GM18502 (cell line): ENCODE measurements around the gene C4orf50.
"Not testable (repeated sequence)": the region's sequence is repeated elsewhere in the genome, so short reads cannot be mapped to it uniquely, and the experiment has no call there.

Experiments used
- ATAC-seq: cut with Tn5 transposase; IDR thresholded peaks from one replicate; pipeline ENCODE4 v1.9.1; 2021; ENCODE audit warnings: mild to moderate bottlenecking; ENCODE audit not compliant: unreplicated experiment, poor library complexity

Gene C4orf50

DNA sequence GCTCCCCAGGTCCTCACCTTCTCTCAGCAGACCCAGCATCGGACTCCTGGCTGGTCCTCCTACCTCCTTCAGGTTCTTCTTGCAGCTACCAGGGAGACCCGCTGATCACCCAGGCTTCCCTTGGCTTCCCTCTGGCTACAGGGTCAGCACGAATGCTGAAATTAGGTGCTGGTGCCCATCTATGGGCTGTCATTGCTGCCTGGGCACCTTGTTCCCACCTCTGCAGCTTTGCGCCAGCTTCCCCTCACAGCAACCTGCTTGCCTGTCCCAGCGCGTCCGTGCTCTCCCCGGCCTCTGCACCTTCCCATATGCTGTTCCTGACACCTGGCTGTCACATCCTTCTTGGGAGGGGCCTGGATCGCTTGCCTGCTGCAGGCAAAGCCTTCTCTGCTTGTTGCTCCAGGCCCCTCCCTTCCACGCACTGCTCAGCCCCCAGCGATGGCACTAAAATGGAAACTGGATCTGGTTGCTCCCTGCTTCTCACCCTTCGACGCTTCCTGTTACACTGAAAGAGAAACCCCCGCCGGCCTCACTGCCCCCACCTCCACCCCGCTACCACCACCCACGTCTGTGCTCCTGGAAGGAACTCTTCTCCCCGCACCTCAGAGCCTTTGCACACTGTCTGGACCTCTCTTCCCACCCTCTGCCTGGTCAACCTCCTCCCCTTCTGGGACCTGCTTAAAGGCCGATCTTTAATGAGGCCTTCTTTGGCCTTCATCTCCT, 22.2 kb downstream of the C4orf50 start:
- no peak for ATAC-seq

DNA sequence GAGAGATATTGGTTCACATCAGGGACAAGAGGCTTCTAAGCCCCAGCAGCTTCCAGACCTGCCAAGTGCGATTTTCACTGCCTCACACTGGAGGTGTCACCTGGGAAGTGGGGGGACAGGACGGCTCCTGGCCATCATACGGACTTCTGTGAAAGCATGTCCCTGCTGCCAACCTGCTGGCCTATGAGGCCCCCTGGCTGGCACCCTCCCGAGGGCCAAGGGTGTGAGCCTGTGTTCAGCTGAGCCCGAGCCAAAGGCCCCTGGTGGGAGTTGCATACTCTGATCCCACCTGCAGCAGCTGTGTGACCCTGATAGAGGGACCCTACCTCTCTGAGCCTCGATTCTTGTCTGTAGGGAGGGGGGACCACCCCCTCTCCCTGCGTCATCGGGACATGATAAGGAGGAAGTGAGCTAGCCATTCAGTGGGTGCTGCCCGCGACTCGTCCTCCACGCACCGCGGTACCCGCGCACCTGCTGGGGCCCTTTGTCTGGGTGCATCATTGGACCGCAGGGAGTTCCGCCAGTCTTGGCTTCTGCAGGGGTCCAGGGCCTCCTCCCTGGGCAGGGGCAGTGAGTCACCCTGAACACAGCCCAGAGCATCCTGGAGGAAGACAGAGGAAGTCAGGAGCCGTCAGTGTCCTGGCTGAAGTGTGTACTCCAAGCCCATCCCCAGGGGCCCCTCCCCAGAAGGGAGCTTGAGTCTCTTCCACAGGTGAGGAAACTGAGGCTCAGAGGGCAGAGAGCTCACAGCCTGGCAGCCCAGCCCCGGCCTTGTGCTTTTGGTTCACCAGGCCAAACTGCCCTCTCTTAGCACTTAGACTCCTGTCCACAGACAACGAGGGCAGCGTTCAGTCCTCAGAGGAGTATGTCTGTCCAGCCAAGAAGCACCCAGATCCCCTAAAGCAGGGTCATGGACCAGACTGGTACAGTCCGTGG, 24.1 kb downstream of the C4orf50 start:
- no peak for ATAC-seq

DNA sequence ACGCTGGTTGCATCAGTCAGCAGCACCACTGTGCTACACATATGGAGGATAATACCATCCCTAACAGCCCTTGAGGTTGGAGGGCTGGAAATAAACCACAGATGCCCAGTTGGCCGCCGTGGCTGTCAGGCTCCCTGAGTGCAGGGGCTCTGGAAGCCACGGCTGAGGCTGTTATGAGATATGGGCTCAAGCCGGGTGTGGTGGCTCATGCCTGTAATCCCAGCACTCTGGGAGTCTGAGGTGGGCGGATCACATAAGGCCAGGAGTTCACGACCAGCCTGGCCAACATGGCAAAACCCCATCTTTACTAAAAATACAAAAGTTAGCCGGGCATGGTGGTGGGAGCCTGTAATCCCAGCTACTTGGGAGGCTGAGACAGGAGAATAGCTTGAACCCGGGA, 24.9 kb downstream of the C4orf50 start:
- not testable (repeated sequence) for ATAC-seq

DNA sequence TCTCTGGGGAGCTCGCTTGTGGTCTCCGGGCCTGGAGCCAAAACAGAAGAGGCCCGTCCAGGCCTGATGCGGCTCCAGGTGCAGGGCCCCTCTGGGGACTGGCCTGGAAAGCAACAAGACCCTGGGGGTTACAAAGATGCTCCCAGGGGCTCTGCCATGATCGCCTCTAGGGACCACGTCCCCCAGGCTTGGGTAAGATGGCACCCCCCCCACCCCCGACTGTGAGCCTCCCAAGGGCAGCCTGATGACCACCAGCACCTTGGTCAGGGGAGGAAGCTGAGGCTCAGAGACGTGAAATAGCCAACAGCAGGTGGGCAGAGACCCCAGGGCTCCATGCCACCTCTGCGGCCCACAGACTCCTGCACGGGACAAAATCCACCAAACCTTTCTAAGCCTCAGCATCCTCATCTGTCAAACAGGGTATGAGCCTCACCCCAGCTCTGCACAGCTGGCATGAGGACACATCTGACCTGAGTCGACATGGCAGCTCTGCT, 25.4 kb downstream of the C4orf50 start:
- no peak for ATAC-seq

DNA sequence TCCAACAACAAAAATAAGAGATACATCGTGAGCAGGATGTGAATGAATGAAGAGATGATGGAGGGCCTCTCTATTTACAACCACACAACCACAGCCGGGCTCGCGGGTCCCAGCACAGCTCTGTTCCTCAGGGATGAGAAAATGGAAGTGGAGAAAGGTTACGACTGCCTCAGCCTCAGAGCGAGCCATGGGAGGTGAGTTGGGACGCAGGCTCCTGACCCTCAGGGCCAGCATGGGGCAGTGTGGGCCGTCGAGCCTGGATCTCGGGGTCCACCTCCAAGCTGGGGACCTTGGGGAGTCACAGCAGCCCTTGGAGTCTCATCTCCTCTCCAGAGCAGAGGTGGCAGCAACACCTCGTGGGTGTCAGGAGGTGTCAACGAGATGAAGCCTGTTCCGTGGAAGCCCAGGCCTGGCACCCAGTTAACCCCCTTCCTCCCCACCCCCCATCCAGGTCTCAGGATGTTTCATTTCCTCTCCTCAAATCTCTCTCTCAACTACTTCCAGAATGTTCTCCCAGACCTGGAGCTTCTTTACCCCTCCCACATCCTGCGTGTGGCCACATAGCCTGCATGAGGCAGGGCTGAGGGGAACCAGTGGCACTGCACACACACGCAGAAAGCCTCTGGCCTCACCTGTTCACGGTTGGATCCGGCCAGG, 25.9 kb downstream of the C4orf50 start:
- no peak for ATAC-seq

DNA sequence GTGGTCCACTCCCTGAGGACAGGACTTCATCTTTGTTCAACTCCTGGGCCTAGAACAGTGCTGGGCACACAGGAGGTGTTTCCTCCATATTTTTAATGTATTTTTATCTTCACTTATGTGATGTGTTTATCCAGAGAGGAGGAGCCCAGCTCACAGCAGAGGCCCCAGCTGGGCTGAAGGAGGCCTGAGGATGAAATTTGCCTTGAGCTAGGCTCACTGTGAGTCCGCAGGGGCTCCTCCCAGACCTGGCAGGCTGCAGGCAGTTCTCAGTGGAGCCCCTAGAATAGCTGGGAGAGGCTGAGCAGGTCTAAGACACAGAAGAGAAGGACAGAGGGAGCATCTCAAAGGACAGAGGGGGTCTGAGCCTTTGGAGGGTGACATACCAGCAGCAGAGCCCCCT, 26.8 kb downstream of the C4orf50 start:
- no peak for ATAC-seq

DNA sequence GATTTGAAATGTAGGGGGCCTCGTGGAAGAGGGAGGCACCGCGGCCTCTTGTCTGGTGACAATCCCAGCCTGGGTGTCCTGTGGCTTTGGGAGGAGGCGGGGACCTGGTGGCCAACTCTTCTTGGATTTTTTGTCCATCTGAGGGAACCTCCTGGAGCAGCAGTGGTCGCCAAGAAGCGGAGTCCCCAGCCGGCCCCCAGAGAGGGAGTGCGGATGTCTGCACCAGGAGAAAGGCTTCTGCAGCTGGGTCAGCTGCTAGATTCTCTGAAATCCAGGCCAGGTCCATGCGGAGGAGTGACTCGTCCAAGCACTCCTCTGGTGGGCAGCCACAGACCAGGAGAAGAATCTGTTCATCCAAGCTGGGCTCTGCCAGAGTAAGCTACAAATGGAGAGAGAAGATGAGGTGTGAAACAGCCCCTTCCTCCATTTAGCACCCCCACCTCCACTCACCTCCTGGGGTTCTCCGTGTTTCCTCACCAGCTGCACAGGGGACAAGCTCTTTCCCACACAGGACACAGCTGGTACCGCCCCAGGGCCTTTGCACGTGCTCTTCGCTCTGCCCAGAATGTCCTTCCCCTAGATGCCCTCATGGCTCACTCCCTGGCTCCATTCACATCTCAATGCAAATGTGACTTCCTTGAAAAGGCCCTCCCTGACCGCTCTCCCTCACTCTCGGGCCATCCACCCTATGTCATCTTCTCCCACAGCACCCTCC, 27.6 kb downstream of the C4orf50 start:
- no peak for ATAC-seq

DNA sequence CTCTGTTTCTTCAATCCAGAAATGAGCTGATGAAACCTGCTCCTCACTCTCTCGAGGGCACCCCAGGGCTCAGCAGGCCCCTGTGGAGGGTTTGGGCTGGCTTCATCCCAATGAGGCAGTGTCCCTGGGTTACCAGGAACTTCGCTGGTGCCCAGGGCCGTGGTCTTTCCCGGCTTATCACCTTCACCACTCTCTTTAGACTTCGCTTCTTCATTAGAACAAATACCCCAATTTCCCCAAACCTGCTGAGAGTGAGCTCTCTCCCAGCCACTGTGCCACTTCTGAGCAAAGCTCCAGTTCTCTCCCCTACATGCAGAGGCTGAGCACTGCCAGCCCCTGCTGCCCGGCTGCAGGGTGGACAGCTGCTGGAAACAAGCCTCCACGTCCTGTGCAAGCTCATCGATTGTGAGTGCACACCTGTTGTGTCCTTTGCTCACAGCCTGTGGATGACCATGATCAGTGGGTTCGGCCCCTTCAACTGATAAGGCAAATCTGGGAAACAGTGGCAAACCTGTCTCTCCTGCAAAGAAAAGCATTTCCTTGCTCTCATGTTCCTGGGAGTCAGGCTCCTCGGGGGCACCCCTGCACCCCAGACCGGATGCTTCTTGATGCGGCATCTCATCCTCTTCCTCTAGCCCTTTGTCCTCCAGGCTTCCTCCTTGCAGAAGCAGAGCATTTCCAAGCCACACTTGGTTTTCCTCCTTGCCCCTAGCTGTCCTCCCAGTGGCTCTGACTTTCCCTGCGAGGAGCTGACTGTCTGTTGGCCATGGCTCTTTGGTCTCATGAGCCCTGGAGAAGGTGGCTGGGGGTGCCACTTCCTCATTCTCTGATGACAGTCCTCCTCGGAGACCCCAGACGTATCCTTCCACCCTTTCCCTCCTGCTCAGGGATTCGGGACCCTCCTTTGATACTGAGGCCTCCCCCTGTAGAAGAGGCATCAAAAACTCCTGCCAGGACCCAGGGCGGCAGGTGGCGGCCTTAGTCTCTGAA, 28.7 kb downstream of the C4orf50 start:
- ATAC-seq, result no peak

DNA sequence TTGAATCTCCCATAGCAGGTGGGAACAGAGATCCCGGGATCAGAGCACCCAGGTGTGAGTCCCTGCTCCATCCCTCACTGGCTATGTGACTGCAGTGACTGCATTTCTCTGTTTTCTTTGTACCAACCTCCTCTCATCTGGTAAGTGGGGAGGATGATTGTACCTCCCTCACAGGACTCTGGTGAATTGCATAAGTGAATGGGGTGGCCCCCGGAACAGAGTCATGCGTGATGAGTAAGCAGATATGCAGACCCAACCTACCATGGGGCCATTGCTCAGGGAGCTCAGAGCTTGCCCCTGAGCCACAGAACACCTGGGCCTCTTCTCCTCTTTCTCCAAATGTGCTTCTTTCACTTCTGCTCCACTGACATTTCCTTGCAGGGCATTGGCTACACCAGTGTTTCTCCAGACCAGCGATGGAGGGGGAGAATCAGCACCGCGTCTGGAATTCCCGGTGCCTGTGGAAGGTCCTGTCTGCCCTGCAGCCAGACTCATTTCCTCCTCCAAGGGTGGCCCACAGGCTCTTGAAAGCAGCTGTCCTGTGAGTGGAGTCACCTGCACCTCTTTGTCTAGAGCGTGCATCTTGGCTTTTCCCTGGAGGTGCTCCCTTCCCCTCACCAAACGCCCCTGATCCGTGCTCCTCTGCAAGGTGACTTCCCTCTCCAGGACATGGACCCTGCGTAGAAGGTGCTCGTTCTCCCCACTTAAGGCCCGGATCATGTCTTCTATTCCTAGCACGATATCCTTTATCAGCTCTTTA, 30.0 kb downstream of the C4orf50 start:
- no peak for ATAC-seq

DNA sequence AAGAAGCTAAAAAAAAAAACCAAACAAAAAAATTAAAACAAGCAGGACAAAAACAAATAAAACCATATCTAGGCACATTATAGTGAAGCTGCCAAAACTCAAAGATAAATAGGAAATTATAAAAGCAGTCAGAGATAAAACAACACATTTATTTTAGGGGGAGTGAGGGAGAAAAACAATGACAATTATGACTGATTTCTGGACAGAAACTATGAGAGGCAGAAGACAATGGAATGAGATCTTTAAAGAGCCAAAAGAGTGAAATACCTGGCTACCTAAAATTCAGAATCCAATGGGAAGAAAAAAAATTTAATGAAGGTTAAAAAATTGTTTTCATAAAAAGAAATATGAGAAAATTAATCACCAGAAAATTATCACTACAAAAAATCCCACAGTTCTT, 33.4 kb downstream of the C4orf50 start:
- no peak for ATAC-seq

DNA sequence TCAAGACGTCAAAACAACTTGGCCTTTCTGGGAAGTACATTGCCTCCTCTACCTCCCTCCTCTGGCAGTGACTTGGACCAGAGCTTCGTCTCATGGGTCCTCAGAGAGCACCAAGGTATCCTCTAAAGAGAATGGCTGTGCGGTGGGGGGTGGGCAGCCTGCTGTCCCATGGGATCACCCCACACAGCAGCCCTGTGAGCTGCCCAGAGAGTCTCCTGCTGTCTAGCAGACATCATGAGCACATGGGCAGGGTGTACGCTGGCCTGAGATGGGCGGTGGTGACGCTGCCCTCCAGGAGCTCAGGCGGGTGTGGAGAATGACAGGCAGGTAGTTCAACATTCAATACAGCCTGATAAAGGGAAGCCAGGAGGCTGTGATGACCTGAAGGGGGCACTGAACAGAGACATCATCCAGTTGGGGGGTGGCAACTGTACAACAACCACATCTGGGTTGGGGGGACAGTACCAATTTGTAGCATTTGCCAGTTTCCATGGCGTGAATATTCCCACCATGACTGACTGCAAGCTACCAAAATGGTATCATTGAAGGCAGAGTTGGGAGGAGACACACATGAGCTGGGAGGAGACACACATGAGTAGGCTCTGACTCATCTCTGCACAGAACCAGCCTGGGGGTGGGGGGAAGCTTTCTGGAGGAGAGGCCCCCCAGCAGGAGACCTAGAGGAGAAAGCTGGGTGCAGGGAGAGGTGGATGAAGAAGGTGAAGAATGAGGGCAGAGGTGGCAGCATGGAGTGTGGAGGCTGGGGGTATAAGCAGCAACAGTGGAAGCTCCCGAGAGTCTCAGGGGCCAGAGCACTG, 35.9 kb downstream of the C4orf50 start:
- ATAC-seq, result no peak

DNA sequence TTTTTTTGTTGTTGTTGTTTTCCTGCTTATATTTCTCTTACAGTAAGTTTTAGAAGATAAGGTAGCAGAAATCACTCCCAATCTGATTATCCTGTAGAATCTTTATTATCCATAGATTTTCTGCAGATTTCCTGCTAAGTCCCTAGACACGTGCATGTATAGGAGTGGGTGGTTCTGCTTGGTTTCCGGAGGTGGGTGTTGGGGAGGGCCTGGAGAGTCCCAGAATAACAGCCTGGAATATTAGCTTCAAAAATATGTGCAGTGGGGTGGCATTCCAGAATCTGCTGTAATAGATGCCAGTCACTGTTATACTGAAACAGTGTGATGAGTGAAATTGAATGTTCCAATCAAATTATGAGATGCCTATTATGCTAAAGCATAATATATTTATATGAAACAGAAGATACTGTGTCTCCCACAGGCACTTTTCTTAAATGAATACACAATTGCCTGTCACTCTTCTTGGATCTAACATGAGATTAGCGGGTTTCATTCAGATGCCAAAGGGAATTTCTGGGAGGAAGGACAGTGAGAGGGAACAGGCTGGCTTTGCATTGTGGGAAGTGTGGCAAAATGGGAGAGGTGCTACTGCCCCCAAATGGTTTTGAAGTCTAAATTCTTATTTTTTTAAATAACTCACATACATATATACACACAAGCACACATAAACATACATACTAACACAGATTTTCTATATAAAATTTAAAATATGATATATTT, 37.6 kb downstream of the C4orf50 start:
- no peak for ATAC-seq

DNA sequence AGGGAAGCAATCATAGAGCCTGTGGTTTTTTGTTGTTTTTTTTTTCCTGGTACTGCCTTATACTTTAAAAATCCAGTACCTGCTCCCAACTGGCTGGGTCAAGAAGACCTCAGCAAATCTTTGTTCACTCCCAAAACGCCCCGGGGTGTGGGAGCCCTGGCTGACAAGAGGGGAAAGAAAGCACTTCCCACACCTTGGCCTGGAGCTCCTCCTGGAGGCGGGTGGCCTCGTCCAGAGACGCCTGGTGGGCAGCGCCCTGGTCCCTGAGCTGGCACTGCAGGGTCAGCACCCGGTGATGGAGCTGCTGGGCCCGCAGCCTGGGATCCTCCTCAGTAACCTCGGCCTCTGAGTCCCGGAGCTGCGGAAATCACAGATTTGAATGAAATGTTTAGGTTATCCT, 38.2 kb downstream of the C4orf50 start:
- no peak for ATAC-seq

DNA sequence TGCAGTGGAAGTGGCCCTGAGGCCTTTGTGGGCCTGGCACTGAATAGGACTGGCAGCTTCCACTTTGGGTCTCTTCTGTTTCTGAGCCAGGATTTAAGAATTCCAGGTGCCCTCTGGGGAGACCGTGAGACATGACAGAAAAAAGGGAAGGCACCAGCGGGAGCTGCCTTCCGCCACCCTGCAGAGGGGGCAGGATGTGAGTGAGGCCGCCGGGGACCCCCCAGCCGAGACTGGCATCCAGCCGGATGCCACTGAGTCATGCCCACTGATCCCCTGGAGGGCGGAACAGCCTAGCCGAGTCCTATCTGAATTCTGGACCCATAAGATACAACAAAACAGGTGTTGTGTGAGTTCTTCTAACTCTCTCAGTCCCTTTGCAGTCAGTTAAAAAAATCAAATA, 41.3 kb downstream of the C4orf50 start:
- ATAC-seq, result no peak

DNA sequence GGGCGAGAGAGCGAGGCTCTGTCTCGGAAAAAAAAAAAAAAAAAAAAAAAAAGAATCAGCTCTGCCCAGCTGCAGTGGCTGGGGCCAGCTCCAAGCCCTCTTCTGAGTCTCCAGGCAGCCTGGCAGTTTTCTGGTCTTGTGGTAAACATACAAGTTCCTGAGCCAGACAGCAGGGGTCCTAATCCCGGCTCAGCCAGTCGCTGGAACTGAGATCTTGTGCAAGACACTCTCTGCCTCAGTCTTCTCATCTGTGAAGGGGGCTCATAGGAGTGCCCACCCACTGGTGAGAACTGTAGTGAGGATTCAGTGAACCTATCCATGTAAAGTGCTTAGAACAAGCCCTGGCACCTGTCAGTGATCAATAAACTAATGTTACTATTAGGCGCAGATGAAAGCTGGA, 41.8 kb downstream of the C4orf50 start:
- no peak for ATAC-seq

DNA sequence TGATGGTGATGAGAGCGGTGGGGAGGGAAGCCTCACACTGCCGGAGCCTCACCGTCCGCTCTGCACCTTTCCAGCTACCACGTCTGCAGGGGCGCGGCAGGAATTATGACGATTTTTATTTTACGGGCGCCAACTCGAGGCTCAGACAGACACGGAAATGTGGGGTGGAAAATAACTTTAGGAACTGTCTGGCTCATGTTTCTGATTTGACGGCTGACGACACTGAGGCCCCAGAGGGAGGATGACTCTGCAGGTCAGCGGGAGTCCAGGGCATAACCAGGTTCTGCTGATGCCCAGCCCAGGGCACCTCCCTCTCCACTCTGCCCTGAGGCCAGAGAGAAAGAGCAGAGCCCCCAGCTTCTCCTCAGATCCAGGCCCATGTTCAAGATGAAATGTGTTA, 43.9 kb downstream of the C4orf50 start:
- no peak for ATAC-seq
